Measurements from ENCODE around the gene SLC22A12.

Gene SLC22A12

DNA sequence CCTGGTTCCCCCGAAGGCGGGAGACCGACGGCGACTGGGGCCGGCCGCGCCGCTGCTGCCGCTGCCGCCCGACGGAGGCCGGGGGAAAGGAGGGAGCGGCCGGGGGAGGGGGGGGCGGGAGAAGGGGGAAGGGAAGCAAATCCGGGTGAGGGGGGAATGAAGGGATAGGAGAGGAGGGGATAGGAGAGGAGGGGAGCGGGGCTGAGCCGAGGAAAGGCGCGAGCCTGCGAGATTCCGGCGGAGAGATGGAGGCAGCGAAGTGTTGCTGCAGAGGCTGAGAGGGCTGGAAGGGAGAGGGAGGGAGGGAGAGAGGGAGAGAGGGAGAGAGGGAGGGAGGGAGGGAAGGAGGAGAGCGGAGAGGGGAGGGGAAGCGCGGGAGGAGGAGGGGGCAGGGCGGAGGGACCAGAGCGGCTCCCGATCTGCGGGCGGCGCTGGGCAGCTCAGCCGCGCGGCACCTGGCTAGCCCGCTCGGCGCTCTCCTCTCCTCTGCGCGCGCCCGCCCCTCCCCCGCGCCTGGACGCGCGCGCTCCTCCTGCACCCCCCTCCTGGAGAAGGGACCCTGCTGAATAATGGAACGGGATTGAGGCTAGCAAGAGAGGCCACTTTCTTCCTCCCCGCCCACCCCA, 52.3 kb downstream of the SLC22A12 start:
- no peak for DNase-seq (ENCODE audit: low read depth in 4 of 4, low spot score in 1 of 4)

DNA sequence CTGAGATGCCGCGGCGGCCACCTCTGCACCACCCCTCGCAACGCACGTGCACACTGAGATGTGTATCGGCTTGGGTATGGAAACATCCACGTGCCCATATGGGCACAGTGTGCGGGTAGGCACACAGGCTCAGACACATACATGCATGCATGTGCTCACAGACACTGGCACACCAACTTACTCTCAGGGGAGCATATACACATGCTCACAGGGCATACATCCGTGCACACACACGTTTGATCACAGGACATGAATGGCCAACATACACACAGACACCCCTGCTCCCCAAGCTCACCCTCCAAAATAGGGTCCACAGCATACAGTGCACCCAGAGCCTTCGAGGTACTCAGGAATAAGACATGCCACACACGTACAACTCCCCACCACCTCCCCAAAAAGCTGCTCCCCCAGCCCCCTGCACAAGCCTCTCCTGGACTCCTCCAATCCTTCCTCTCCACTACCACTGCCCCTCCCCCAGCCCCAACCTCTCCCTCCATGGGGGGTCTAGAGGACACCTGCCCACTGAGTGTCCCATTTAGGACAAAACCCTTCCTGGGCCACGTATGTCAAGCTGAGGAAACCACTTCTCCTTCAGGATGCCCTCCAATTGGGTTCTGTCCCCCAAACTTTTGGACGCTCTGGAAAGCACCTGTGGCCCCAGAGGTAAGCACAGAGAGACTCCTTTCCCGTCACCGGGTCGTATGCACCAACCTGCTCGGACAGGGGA, 53.1 kb downstream of the SLC22A12 start:
- DNase-seq (ENCODE audit: low read depth in 4 of 4, low spot score in 1 of 4) = no peak

DNA sequence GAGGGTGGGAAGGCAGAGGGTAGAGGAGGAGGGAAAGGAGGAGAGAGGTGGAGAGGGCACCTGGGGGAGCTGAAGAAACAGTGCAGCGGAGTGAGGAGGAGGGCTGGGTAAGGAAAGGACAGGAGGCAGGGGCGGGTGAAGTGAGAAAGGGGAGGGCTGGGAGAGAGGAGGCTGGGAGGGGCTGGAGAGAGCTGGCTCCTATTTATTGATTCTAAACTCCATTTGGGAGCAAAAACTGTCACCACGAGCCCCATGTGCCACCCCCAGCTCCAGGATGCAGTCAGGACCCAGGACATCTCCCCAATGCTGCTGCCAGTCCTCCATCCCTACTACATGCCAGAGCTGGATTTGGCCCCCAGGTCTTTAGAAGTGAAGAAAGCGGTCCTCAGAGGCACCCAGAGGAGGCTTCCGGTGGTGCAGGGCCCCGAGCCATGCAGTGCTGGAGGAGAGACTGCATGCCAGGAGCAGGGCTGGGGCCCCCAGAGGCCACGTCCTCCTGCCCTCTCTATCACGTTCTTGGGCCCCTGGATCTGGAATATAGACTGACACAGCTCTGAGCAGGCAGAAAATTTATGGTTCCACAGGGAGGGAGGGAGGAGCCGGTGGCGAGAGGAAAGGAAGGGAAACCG, 53.7 kb downstream of the SLC22A12 start:
- DNase-seq (ENCODE audit: low read depth in 4 of 4, low spot score in 1 of 4) = no peak

DNA sequence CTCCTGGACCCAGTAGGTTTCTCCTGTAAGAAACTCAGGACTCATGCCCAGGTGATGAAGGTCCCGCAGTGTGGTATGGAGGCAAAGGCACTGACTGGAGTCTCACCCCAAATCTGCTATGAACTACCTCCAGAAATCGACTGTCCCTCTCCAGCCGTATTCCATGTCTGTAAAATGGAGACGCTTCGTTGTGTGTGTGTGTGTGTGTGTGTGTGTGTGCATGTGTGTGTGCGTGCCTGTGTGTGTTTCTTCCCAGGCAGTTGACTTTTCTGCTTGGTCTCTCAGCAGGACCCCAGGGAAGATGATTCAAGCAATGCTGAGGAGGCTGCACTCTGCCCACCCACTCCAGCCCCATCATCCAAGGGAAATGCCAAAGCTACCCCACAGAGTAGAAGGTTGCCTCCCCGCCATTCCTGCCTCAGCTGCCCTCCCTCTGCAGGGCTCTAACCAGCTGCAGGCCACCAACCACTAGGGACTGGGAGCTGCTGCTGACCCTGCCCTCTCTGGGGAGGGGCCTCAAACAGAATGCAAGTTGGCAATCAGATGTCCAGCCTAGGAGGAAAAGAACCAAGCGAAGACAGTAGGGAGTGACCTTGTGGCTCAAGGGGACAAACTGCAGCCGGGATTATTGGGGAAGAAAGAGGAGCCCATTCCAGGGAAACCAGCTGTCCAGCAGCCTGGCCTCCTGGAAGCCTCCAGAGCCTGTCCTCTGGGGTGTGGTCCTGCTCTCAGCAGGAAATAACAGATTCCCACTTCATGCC, 56.2 kb downstream of the SLC22A12 start:
- no peak for DNase-seq (ENCODE audit: low read depth in 4 of 4, low spot score in 1 of 4)

DNA sequence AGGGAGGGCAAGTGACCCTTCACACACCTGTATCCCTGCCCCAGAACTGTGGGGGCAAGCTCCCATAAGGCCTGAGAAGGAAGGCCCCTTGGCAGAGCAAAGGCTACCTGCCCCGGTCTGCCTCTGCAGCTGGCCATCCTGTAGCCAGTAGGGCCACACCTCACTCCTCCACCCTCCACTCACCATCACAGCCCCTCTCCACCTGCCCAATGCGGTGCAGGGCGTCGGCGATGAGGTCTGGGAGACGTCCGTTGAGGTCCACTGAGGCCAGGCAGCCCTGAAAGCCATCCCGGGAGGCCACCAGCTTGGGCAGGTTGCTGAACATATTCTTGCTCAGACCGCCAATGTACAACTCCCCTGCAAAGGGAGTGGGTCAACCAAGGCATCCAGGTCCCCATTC, 57.5 kb downstream of the SLC22A12 start:
- DNase-seq (ENCODE audit: low read depth in 4 of 4, low spot score in 1 of 4) = no peak

DNA sequence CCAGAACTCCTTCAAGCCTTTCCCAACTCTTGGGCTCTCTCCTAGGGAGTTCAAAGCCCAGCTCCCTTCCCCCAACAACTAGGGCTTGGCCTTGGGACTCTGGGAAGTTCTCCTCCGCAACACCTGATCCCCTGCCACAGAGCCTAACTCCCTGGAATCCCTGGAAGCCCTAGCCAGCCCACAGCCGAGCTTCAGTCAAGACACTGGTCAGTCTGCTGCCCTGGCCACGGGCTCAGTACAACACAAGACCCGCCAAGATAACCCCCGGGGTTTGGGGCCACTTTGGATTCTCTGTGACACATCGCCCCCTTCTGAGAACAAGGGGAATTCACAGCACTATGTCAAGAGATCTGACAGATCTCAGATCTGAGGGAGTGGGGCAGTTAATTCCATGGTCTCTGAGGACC, 58.3 kb downstream of the SLC22A12 start:
- no peak for DNase-seq (ENCODE audit: low read depth in 4 of 4, low spot score in 1 of 4)

DNA sequence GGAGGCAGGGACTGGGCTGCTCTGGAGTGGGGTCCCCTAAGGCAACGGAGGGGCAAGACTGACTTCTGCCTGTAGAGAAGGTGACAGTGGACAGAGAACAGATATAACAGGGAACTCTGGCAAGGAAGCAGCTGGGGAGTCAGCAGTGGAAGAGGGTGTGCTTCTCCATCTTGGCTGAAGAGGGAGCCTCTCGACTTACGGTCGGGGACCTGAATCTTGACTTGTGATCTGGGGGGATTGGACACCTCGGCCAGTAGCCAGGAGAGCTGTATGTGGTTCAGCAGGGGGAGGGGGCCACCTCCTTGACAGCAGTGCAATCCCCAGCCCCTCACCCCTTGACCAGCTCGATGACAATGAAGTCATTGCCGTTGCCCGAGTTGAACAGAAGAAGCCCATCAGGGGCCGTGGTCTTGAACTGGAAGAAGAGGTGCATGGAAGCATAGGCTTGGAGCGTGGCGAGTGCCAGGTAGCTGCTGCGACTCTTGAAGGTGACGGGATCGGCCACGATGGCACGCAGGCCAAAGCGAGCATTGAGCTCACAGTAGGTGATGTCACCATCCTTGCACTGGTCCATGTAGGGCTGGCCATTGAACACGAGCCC, 60.0 kb downstream of the SLC22A12 start:
- no peak for DNase-seq (ENCODE audit: low read depth in 4 of 4, low spot score in 1 of 4)

All from stimulated activated CD4-positive, alpha-beta T cell treated with anti-CD3 and anti-CD28 coated beads, Interleukin-1b, Interleukin-23, amount 100 ng/mL, for 24 hours (primary cell).